ENCODE data around the gene SLC12A5.
A peak's percentile ranks its signal among the peaks of the same experiment; 100 is the strongest.
"Not testable (repeated sequence)": the region's sequence is repeated elsewhere in the genome, so short reads cannot be mapped to it uniquely, and the experiment has no call there.

Gene SLC12A5

GRCh38 chr20:46028772-46029371 is at the start of gene SLC12A5:
SLC12A5 (plus strand) TSS chr20:46029215; CDS start chr20:46029345, 130 bp downstream.
- DNase-seq, result no peak

- DNase-seq, result no peak
Observed at GRCh38 chr20:45981261-45981660, 47.8 kb upstream of the SLC12A5 start.

GRCh38 chr20:45983279-45983743 is 45.7 kb upstream of the SLC12A5 start:
- DNase-seq, result no peak

DNA sequence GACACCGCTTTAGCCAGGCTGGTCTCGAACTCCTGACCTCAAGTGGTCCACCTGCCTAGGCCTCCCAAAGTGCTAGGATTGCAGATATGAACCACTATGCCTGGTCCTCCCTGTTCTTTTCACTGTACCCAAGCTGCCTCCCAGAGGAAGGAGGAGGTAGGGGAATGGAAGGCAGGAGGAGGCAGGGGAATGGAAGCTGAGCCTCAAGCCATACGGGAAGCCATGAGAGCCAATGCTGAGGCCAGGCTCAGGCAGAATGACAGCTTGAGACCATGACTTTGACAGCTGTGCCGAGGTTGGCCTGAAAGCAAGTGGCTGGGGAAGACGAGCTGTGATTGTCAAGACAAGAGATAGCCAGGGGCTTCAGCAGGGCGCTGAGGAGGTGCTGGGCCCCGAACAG is 43.4 kb upstream of the SLC12A5 start:
- no peak for DNase-seq

GRCh38 chr20:45987108-45987780 is 41.8 kb upstream of the SLC12A5 start:
- peak; percentile 35 for DNase-seq

GRCh38 chr20:45988830-45989229 is 40.2 kb upstream of the SLC12A5 start:
- DNase-seq, result not testable (repeated sequence)

GRCh38 chr20:45991616-45992015 is 37.4 kb upstream of the SLC12A5 start:
- no peak for DNase-seq

DNA sequence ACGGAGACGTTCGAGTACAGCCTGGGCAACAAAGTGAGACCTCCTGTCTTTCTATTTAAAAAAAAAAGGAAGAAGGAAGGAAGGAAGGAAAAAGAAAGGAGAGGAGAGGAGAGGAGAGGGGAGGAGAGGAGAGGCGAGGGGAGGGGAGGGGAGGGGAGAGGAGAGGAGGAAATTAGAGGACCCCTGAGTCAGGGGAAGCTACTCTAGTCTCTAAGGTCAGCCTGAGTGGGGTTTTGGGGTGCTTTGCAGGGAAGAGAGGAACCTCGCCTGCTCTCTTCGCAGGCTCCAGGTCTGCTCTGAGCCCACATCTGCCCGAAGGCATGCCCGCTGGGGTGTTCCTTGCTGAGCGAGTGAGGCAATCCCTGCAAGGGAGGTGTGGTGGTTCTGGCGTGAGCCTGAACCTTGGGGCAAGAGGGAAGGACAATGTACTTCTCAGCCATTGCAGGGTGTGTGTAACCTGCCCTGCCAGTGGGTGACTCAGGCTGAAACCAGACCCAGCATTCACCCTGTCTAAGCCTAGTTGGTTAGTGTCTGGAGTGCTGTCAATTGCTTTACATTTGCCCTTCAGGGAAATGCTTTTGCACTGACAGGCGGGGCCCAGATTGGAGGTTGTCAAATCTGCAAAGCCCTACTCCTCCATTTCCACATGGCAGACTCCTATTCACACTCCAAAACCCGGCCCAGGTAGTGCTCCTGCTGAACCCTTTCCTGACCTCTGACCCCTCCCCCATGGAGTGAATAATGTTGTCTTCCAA is 35.6 kb upstream of the SLC12A5 start:
- DNase-seq, result no peak

GRCh38 chr20:45994761-45995493 is 34.1 kb upstream of the SLC12A5 start:
- no peak for DNase-seq

DNA sequence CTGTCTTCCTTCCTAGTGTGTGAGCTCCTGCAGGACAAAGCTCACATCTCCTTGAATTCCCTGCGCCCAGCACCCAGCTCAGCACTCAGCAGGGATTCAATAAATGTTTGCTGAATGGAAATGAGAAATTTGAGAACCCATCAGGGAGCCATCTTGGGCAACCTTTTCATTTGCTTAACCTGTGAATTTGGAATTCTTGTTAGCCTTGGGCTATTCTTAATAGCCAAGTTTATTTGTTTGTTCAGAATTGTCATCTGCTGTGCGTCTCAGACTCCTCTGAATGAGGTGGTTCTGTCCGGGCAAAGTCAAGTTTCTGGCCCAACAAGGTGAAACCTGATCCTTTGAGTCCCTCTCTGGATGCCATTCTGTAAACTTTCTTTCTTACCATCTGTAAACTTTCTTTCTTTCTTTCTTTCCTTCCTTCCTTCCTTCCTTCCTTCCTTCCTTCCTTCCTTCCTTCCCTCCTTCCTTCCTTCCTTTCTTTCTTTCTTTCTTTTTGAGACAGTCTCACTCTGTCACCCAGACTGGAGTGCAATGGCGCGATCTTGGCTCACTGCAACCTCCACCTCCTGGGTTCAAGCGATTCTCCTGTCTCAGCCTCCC is 33.4 kb upstream of the SLC12A5 start:
- not testable (repeated sequence) for DNase-seq

- DNase-seq, result no peak
Observed at GRCh38 chr20:45997187-45997586, 31.8 kb upstream of the SLC12A5 start.

GRCh38 chr20:45998337-45998736 is 30.7 kb upstream of the SLC12A5 start:
- DNase-seq, result no peak

- DNase-seq, result no peak
Observed at GRCh38 chr20:45998761-45999160, 30.3 kb upstream of the SLC12A5 start.

- no peak for DNase-seq
Observed at GRCh38 chr20:45999557-46000261, 29.3 kb upstream of the SLC12A5 start.

- DNase-seq, result no peak
Observed at GRCh38 chr20:46000262-46000996, 28.6 kb upstream of the SLC12A5 start.

DNA sequence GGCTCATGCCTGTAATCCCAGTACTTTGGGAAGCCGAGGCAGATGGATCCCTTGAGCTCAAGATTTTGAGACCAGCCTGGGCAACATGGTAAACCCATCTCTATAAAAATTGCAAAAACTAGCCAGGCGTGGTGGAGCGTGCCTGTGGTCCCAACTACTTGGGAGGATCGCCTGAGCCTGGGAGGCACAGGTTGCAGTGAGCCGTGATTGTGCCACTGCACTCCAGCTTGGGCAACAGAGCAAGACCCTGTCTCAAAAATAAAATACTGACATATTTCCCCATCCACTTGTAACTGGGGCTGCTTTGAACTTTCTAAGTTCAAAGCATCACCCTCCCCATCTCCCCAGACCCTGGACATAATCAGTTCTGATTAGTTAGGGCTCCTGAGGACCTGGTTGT is 27.5 kb upstream of the SLC12A5 start:
- DNase-seq, result no peak

- no peak for DNase-seq
Observed at GRCh38 chr20:46002008-46002407, 27.0 kb upstream of the SLC12A5 start.

DNA sequence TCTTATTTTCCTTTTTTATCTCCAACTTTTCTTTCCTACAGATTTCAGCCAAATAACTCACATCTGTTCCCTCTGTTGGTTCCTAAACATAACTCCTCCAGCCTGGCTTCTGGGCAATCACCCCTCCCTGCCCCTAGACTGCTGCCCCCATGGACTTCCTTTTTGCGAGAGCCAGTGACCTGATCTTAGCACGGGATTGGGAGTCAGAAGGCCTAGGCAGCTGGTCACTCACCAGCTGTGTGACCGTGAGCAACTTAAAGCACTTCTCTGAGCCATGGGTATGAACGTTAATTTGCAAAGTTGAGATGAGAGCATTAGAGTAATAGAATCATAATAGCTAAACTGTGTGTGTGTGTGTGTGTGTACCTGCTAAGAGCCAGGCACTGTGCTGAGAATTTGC is 24.8 kb upstream of the SLC12A5 start:
- DNase-seq, result no peak

DNA sequence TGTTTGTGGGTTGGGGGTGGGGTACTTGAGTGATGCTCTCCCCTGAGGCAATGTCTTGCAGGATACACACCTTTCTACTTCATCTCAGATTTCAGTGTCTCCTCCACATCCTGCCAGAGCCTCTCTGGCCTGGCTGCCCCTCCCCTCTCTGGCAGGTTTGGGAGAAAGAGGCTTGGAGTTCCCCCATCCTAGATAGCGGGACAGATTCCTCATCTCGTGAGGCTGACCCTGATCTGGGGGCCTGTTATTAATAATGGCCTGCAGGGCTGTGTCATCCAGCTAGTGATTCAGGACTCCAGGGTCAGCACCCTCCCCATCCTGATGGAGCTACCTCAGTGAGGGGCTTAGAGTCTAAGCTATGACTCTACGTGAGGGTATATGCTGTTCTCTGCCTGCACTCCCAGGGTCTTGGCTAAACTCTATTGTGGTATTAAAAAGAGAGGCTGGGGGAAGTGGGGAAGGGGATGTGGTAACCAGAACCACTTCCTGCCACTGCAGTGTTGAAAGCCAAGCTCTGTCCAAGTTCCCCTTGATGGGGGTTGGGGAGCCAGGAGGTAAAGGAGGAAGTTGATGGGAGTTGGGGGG is 24.0 kb upstream of the SLC12A5 start:
- no peak for DNase-seq

GRCh38 chr20:46006022-46006705 is 22.9 kb upstream of the SLC12A5 start:
- no peak for DNase-seq
